Measurements from ENCODE around the gene ZW10. TPM values are rescaled to one million over a fixed set of nuclear protein-coding genes. Genes with fewer than 3 reads are reported as not detected.

Gene ZW10
- polyA plus RNA-seq, 1 experiment, result 14.9 TPM

DNA sequence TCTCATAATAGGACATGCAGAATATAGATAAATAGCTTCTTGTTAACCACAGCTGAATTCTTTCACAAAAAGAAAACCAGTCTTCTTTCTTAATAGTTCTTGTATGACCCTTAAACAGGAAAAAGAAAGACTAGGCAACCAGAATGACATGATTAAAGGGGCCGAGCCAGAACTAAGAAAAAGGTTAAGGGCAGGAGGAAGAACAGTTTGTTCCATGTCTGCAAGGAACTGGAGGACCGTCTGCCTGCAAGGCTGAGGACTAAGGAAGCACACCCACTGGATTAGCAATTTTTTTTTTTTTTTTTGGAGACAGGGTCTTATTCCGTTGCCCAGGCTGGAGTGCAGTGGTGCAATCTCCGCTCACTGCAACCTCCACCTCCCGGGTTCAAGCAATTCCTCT, 41.4 kb downstream of the ZW10 start:
- H3K4me3 ChIP-seq (ENCODE audit: low read depth, low read length), result no peak overlapping the region
- no peaks in the 10 kb centered on the region for H3K27me3 ChIP-seq (ENCODE audit: control insufficient read depth, insufficient read depth, low read length)
- no peak for TF ChIP-seq CTCF (IDR thresholded peaks at IDR 0.05; ENCODE audit: low read depth, low read length)
- ChIA-PET POLR2A (no interaction called here), CTCF (interaction anchor here (1.0 to 6.6 kb wide), 6 partner anchors 9 to 427 kb away, joined by 3 to 88 read pairs (median 17); no protein-coding TSS in a partner anchor)
- no peak overlapping the region for H3K27ac ChIP-seq (ENCODE audit: low read depth, low read length)
- DNase-seq (ENCODE audit: low read depth, low spot score), result no peak
- H3K9me3 ChIP-seq (ENCODE audit: control insufficient read depth, insufficient read depth, low read length), result no peaks in the 10 kb centered on the region

DNA sequence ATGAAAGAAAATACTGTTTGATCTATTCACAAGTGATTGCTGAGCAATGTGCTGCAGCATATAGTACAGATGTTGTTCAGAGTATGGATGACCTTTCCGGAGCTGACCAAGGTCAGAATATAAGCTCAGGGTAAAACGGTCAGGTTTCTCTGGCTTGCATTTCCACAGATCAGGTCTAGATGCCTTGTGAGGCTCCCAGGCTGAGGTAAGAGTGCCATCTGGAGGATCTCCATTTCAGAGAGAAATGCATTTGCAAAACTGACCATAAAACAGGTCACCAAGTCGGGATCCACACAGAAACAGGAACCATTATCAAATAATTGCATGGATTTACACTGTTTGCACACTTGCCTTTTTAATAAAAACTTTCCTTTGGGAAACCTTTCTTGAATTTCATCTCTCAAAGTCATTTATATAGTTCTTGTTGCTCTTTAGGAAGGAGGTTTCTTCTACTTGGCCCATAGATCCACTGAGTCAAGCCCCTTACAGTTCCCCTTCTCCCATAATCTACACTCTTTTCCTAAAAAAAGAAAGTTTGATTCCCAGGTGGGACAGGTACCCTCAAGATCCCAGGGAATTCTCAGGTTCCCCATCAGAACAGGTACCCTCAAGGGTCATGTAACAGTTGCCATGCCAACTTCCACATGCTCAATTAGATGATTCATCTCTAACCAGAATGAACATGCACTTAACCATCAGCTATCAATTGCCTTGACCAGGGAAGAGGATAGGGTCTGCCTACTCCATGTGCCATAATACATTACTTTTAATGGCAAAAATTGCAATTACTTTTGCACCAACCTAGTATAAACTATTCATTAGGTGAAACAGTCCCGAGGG, 42.4 kb downstream of the ZW10 start:
- CTCF ChIA-PET, result interaction anchor here (0.7 to 6.6 kb wide), 25 partner anchors 9 to 1513 kb away, joined by 3 to 88 read pairs (median 4); partner anchors contain the start of genes TTC12 and ZW10
- no peak overlapping the region for H3K27ac ChIP-seq (ENCODE audit: low read depth, low read length)
- no peaks in the 10 kb centered on the region for H3K27me3 ChIP-seq (ENCODE audit: control insufficient read depth, insufficient read depth, low read length)
- no peaks in the 10 kb centered on the region for H3K9me3 ChIP-seq (ENCODE audit: control insufficient read depth, insufficient read depth, low read length)
- peak; percentile 23 for DNase-seq (ENCODE audit: low read depth, low spot score)
- TF ChIP-seq CTCF (IDR thresholded peaks at IDR 0.05; ENCODE audit: low read depth, low read length), result peak; percentile 62
- H3K4me3 ChIP-seq (ENCODE audit: low read depth, low read length), result no peak overlapping the region
- POLR2A ChIA-PET, result no interaction called here

DNA sequence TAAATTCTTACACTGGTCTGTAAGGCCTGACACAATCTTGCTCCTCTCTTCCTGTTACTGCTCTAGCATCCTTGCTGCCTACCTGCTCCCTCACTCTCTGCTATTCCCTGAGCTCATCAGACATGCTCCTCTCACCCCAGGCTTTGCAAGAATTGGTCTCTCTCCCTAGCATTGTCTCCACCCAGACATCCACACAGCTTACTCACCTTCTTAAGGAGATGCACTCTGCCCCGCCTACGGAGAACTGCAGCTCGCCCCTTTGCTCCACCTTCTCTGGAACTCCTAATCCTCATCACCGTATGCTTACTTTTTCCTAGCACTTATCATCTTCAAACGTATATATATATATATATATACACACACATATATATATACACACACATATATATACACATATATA, 44.0 kb downstream of the ZW10 start:
- Histone ChIP-seq H3K27me3 (ENCODE audit: control insufficient read depth, insufficient read depth, low read length) (no peaks in the 10 kb centered on the region), H3K27ac (ENCODE audit: low read depth, low read length) (no peak overlapping the region), H3K4me3 (ENCODE audit: low read depth, low read length) (no peak overlapping the region), H3K9me3 (ENCODE audit: control insufficient read depth, insufficient read depth, low read length) (no peaks in the 10 kb centered on the region)
- TF ChIP-seq CTCF (IDR thresholded peaks at IDR 0.05; ENCODE audit: low read depth, low read length), result no peak
- DNase-seq (ENCODE audit: low read depth, low spot score), result no peak
- CTCF ChIA-PET, result interaction anchor here (0.6 to 6.6 kb wide), 15 partner anchors 8 to 531 kb away, joined by 3 to 88 read pairs (median 6); partner anchors contain the start of genes TTC12 and ZW10
- POLR2A ChIA-PET, result interaction anchor here (0.6 kb wide), 1 partner anchor 277 kb away, joined by 5 read pairs; no protein-coding TSS in a partner anchor

GRCh38 chr11:113728814-113729213, 44.7 kb downstream of the ZW10 start:
- no peak for DNase-seq (ENCODE audit: low read depth, low spot score)
- no peaks in the 10 kb centered on the region for H3K27me3 ChIP-seq (ENCODE audit: control insufficient read depth, insufficient read depth, low read length)
- no peaks in the 10 kb centered on the region for H3K9me3 ChIP-seq (ENCODE audit: control insufficient read depth, insufficient read depth, low read length)
- H3K27ac ChIP-seq (ENCODE audit: low read depth, low read length), result no peak overlapping the region
- H3K4me3 ChIP-seq (ENCODE audit: low read depth, low read length), result no peak overlapping the region
- no peak for TF ChIP-seq CTCF (IDR thresholded peaks at IDR 0.05; ENCODE audit: low read depth, low read length)
- ChIA-PET POLR2A (no interaction called here), CTCF (interaction anchor here (0.7 to 6.6 kb wide), 5 partner anchors 7 to 424 kb away, joined by 3 to 88 read pairs (median 10); partner anchors contain the start of gene ZW10)

DNA sequence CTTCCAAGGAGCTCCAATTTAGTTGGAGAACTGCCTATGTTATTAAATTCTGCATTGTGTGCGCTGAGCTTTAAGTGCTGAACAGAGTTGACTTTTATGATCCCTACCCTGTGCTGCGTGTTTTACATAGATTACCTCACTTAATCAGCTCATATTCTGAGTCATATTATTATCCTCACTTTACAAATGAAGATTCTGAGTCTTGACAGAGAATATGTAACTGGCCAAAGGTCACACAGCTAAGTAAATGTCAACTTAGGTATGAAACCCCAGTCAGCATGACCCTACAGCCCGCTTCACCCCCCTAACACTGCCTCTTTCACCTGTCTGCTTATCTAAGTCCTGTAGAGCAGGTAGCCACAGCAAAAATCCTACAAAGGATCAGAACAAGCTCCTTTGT, 47.6 kb downstream of the ZW10 start:
- DNase-seq (ENCODE audit: low read depth, low spot score), result no peak
- ChIA-PET POLR2A (no interaction called here), CTCF (interaction anchor here (0.6 to 2.6 kb wide), 4 partner anchors 76 to 436 kb away, joined by 3 to 10 read pairs (median 6); no protein-coding TSS in a partner anchor)
- Histone ChIP-seq H3K27me3 (ENCODE audit: control insufficient read depth, insufficient read depth, low read length) (no peaks in the 10 kb centered on the region), H3K9me3 (ENCODE audit: control insufficient read depth, insufficient read depth, low read length) (no peaks in the 10 kb centered on the region), H3K4me3 (ENCODE audit: low read depth, low read length) (no peak overlapping the region), H3K27ac (ENCODE audit: low read depth, low read length) (no peak overlapping the region)
- TF ChIP-seq CTCF (IDR thresholded peaks at IDR 0.05; ENCODE audit: low read depth, low read length), result no peak

Data from AG04450 (cell line).